ENCODE results near the gene NAPA. TPM values are rescaled to one million over a fixed set of nuclear protein-coding genes. Genes with fewer than 3 reads are reported as not detected.
A peak's percentile ranks its signal among the peaks of the same experiment; 100 is the strongest.

The NAPA gene
- total and polyA plus RNA-seq, 10 of the 15 experiments (the other 5 are each of a cell fraction or from before 2014, with no cell fraction given): 8.2 to 193 (median 102) TPM

GRCh38 chr19:47514869-47515588 lies at the start of gene NAPA (continued):
- TF ChIP-seq ELK1 (IDR thresholded peaks at IDR 0.05; ENCODE audit: low read depth, low read length) (peak; percentile 28; the same call in 1 of the 2 replicates), CEBPB (IDR thresholded peaks at IDR 0.05; ENCODE audit: borderline replicate concordance in 1 of 2, low read depth in 2 of 2, low read length in 2 of 2) (0 out of 4 replicates have a peak, but pooled peaks of 1 of the 2 experiments have one; percentile 21), HDGF (IDR thresholded peaks at IDR 0.05) (peak; percentile 88), CBFB (IDR thresholded peaks at IDR 0.05; ENCODE audit: low read depth) (peak; percentile 77), NKRF (conservative IDR thresholded peaks at IDR 0.05) (peak; percentile 91), RCOR1 (conservative IDR thresholded peaks at IDR 0.05; ENCODE audit: low read depth, low read length) (no peak), SMARCA5 (IDR thresholded peaks at IDR 0.05) (0 out of 2 replicates have a peak, but pooled peaks have one; percentile 31), IKZF2 (IDR thresholded peaks at IDR 0.05) (peak; percentile 90 to 91; a peak in 3 of 4 replicates), E2F8 (IDR thresholded peaks at IDR 0.05; ENCODE audit: low read depth, partially characterized antibody) (peak; percentile 52), ZZZ3 (IDR thresholded peaks at IDR 0.05; ENCODE audit: control insufficient read depth, insufficient read length, low read depth) (no peak), IRF4 (IDR thresholded peaks at IDR 0.05; ENCODE audit: low read depth, low read length) (peak; percentile 56; the same call in 1 of the 2 replicates), WRNIP1 (IDR thresholded peaks at IDR 0.05; ENCODE audit: borderline replicate concordance, low read depth, low read length) (0 out of 2 replicates have a peak, but pooled peaks have one; percentile 56), MXI1 (IDR thresholded peaks at IDR 0.05; ENCODE audit: low read depth, low read length) (peak; percentile 85), RAD21 (IDR thresholded peaks at IDR 0.05; ENCODE audit: insufficient read depth, low read depth, low read length) (peak; percentile 60), USF1 (IDR thresholded peaks at IDR 0.05; ENCODE audit: borderline replicate concordance, extremely low read length, insufficient read depth, low read depth, low read length) (peak; percentile 88), SPI1 (IDR thresholded peaks at IDR 0.05; ENCODE audit: borderline replicate concordance, insufficient read depth, low read depth, low read length) (peak; percentile 43; the same call in 1 of the 2 replicates), RELB (IDR thresholded peaks at IDR 0.05; ENCODE audit: low read depth) (peak; percentile 84), BACH1 (IDR thresholded peaks at IDR 0.05; ENCODE audit: borderline replicate concordance) (peak; percentile 40), RFX5 (IDR thresholded peaks at IDR 0.05; ENCODE audit: low read depth, low read length) (peak; percentile 11; the same call in 1 of the 2 replicates), MEF2A (IDR thresholded peaks at IDR 0.05; ENCODE audit: insufficient read depth, low read depth, low read length) (peak; percentile 78), NR2C1 (IDR thresholded peaks at IDR 0.05) (0 out of 2 replicates have a peak, but pooled peaks have one; percentile 4)

Measured in GM12878 (cell line).